ENCODE measurements around the gene TRMT6.

DNA sequence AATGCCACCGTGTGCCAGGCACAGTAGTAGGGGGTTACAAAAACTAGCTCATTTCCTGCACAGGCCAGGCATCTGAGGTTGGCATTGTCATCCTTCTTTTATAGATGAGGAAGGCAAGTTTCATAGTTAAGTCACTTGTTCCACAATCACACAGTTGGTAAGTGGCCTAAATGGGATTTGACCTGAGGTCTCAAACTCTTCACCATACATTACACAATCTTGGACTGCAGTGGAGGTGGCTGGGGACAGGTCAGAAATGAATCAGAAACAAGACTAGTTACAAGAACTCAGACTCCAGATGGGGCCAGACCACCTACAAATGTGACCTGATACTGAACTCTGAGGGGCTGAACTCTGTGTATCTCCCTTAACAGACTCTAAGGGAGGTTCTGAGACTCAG, 49.4 kb downstream of the TRMT6 start:
- TF ChIP-seq, protein P1, sequence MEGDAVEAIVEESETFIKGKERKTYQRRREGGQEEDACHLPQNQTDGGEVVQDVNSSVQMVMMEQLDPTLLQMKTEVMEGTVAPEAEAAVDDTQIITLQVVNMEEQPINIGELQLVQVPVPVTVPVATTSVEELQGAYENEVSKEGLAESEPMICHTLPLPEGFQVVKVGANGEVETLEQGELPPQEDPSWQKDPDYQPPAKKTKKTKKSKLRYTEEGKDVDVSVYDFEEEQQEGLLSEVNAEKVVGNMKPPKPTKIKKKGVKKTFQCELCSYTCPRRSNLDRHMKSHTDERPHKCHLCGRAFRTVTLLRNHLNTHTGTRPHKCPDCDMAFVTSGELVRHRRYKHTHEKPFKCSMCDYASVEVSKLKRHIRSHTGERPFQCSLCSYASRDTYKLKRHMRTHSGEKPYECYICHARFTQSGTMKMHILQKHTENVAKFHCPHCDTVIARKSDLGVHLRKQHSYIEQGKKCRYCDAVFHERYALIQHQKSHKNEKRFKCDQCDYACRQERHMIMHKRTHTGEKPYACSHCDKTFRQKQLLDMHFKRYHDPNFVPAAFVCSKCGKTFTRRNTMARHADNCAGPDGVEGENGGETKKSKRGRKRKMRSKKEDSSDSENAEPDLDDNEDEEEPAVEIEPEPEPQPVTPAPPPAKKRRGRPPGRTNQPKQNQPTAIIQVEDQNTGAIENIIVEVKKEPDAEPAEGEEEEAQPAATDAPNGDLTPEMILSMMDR (conservative IDR thresholded peaks at IDR 0.05 in 1 of 2, IDR thresholded peaks at IDR 0.05 in 1 of 2; ENCODE audit: low read depth in 1 of 2, low read length in 2 of 2), result no peak
- no peak for TF ChIP-seq EZH2 (IDR thresholded peaks at IDR 0.05; ENCODE audit: low read length, missing control alignments)

Measured in fibroblast of lung (primary cell).